GM19193 (cell line): ENCODE measurements around the gene CASZ1.

Experiments used
- POLR2A ChIP-seq: IDR thresholded peaks from 4 replicates; pipeline ENCODE4 v1.6.1; 2011; ENCODE audit not compliant: insufficient read depth, insufficient read length; ENCODE audit errors: extremely low read depth

Gene CASZ1

GRCh38 chr1:10814976-10815857 is 18.8 kb upstream of the CASZ1 start:
- no peak for TF ChIP-seq POLR2A

DNA sequence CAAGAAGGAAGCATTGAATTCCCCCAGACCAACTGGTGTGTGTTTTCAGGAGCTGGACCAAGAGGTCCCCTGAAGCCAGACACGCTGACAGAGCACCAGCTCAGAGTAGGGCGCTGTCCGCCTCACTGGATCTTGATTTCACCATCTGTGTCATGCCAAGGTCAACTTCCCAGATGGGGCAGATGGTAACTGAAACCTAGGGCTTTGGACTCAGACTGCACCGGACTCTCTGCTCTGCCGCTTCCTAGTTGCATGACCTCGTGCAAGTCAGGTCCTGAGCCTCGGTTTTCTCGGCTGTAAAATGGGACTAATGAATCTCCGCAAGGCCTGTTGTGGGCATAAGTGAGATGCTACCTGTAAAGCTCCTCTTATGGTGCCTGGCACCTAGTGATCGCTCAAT is 17.9 kb upstream of the CASZ1 start:
- no peak for TF ChIP-seq POLR2A

- TF ChIP-seq POLR2A = no peak
Measured at GRCh38 chr1:10813799-10814198, 17.4 kb upstream of the CASZ1 start.

DNA sequence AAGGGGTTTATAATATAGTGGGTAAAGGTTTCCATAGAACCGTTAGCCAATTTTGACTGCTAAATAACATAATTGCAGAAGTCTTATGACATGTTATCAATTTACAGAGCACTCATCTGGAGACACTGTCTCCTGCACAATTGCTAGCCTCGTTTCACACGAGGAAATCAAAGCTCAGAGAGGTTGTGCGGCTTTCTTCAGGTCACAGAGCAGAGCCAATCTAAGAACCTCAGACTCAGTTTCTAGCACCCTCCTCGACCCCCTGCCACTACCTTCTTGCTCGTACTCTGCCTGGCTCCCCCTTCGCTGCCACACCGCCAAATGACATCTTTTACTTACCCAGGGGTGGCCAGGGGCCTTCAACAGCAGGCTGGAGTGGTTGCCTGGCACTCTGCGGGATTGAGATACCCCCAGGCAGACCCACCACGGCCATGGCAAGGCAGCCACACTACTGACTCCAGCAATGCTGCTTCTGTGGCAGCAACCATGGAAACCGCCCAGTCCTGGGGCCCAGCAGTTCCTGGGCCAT is 16.0 kb upstream of the CASZ1 start:
- TF ChIP-seq POLR2A = no peak

DNA sequence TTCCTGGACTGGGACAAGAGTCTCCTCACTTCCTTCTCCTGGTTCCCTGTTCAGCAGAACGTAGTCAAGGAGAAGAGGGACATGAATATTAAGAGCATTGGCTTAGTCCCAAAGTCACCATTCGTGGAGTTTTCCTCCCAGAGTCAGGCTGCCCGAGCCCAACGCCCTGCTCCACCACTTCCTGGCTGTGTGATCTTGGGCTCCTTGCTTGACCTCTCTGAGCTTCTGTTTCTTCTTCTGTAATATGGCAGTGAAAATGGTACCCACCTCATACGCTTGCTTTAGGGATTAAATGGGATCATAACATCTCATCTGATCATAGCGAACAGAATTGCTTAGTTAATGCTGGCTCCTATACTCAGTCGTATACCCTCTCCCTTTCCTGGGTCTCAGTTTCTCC is 12.0 kb upstream of the CASZ1 start:
- TF ChIP-seq POLR2A = no peak

- TF ChIP-seq POLR2A = no peak
Measured at GRCh38 chr1:10806966-10807365, 10.5 kb upstream of the CASZ1 start.

DNA sequence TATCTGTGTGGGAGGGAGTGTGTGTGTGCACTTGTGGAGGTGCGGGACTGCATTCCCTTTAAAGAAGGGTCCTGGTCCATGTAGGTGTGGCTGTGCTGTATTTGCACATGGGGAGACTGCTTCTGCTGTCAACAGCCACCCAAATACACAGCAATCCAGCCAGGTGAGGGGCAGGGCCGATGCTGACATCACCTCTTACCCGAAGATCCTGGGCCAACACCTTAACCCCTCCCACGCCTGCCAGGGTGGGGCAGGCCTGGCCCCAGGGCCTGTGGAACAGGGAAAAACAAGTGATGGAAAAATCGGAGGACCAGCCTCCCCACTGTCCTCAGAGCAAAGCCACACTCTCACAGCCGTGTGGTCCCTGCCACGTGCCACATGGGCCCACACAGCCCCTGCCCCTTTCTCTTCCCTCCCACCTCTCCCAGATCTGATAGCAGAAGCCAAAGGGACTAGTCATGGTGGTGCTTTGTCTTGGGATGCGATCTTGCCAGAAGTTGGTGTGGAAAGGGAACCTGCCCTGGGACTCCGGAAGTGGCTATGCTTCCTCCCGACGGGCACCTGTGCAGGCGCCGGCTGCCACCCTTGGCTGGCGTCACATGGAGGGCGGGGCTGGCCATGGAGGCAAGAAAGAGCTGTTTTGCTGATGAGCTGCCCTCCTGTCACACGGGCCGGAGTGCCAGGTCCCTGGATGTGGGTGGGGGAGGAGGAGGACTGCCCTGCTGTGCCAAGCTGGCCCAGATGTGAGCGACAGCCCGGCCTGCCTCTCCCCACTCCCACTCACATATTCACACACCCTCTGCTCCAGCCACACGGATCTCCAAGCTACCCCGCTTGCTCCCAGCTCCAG is 7.8 kb upstream of the CASZ1 start:
- TF ChIP-seq POLR2A = no peak

DNA sequence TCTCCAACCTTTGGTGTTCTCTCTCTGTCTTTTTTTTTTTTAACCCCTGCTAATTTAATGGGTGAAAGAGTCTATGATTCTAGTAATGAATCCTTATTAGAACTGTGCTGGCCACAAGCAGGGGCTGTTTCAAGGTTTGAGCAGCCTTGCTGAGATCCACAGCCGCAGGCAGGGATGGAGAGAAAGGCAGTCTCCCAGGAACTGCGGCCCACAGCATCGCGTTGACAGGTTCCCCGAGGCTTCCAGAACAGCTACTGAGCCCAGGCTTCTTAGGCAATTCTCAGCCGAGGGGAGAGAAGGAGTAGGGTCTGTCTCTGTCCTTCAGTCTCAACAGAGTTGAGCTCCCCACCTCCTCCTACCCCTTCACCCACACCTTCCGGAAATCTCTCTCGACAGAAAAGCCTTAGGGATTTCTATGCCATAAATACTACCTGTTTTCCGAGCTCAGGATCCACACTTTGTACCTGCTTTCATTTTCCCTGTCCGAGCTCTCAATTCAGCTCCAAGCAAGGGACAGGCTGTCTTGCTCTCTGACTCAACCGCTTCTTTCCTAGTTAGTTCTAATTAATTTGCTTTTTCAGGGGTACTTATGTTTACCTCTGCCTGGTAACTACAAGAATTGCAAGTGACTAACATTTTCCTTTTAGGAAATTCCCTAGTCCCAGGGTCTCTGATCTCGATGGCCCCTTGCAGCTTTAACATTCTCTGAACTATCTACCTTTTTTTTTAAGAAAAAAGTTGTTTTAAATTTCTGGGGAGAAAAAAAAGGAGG is 6.7 kb upstream of the CASZ1 start:
- TF ChIP-seq POLR2A = no peak

DNA sequence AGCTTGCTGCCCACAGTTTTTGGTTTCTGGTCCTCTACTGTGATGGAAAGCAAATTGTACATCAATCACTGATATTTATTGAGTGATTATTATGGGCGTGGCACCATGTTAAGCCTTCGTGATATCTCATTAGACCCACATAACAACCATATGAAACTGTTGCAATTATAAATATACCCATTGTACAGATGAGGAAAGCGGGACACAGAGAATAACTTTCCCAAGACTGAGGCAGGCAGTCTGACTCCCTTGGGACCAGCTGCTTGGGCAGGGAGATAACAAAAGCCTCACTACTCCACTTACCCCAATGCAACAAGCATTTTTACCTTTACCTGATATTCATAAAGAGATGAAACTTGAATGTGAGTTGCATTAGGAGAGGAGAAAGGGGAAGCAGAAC is 4.3 kb upstream of the CASZ1 start:
- no peak for TF ChIP-seq POLR2A

DNA sequence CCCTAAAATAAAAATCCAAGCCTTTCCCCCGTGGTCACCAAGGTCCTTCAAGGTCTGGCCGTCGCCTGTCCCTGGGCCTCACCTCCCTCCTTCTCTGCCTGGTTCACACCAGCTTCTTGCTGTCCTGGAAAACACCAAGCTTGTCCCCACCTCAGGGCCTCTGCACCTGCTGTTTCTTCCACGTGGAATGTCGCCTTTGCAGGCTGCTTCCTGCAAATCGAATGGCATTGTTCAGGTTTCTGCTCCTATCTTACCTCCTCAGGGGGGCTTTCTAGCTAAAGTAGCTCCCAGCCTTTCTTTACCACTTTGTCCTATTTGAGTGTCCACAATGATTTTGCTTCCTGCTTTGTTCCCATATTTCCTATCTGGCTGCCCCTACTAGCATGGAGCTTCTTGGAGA is 3.3 kb upstream of the CASZ1 start:
- no peak for TF ChIP-seq POLR2A

DNA sequence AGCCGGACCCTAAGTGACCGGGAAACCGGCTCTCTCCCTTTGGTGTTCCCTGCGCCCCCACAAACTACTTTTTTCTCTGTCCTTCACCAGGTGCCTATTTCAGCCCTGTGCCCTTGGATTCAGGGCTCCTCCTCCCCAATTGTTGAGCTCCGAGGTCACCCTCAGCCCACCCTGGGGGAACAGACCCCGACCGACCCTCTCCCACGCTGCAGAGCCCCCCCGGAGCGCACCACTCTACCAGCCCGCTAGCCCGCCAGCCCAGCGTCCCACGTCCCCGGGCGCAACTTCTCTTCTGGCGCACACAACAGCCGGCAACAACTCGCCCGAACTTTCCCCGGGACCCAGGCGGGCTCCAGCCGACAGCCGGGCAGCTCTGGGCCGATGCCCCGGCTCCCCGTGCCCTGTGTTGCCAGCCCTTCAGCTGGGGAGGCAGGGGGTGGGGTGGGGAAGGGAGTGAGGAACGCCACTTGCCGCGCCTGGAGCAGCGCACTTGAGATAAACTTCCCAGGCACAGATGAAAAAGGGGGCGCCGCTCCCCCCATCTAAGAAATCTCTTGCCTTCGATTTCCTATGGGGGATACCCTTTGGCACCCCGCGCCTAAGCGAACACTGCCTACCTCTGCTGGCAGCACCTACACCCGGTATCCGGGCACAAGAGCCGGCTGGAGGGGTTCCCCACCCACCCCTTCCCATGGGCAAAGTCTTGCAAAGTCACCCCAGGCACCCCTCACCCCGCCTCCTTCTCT is 997 bp downstream of the CASZ1 start:
- no peak for TF ChIP-seq POLR2A

DNA sequence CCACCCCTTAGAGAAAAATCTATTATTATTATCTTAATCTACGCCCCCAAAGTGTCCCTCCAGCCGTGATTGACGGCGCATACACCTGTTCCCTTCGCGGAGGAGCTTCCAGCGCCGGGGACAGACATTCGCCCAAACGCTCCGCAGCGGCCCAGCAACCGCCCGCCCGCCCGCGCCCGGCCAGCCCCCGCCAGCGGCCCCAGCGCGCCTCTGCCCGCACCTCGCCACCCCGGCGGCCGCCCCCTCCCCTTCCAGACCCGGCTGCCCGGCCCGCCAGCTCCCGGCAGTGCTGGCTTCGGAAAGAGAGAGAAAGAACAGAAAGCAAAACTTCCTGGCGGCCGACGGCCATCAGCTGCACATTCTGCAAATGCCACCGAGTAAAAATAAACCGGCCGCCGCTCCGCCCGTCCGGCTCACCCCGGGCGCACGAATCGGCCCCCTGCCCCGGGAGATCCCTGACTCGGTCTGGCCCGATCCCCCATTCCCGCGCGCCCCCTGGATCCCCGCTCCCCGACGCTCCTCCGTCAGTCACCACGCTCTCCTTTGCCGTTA is 1.6 kb downstream of the CASZ1 start:
- TF ChIP-seq POLR2A = no peak

GRCh38 chr1:10793129-10793651 is 3.3 kb downstream of the CASZ1 start:
- no peak for TF ChIP-seq POLR2A
